GM19025 (cell line): ENCODE results near the gene GUCY1B1.
"Not testable (repeated sequence)": the region's sequence is repeated elsewhere in the genome, so short reads cannot be mapped to it uniquely, and the experiment has no call there.

Experiments used
- ATAC-seq: cut with Tn5 transposase; IDR thresholded peaks from one replicate; pipeline ENCODE4 v1.9.1; 2021; ENCODE audit warnings: mild to moderate bottlenecking, low read depth, moderate library complexity; ENCODE audit not compliant: unreplicated experiment

GUCY1B1 gene

GRCh38 chr4:155795991-155796390, 37.2 kb downstream of the GUCY1B1 start:
- peak; percentile 66 for ATAC-seq

GRCh38 chr4:155797581-155797980, 38.8 kb downstream of the GUCY1B1 start:
- ATAC-seq: not testable (repeated sequence)

GRCh38 chr4:155799116-155799793, 40.4 kb downstream of the GUCY1B1 start:
- no peak for ATAC-seq

- ATAC-seq: no peak
These were observed 40.9 kb downstream of the GUCY1B1 start for GRCh38 chr4:155799794-155800123.

GRCh38 chr4:155800685-155801343, 42.0 kb downstream of the GUCY1B1 start:
- no peak for ATAC-seq

- ATAC-seq: no peak
These were observed 43.6 kb downstream of the GUCY1B1 start for GRCh38 chr4:155802190-155802959.

GRCh38 chr4:155805016-155805415, 46.2 kb downstream of the GUCY1B1 start:
- ATAC-seq: no peak

- ATAC-seq: no peak
These were observed 48.2 kb downstream of the GUCY1B1 start for GRCh38 chr4:155807021-155807420.

- ATAC-seq: peak; percentile 88
These were observed 51.0 kb downstream of the GUCY1B1 start for GRCh38 chr4:155809835-155810234.

- ATAC-seq: no peak
These were observed 52.3 kb downstream of the GUCY1B1 start for GRCh38 chr4:155811083-155811482.

- no peak for ATAC-seq
These were observed 59.8 kb downstream of the GUCY1B1 start for GRCh38 chr4:155818639-155819038.

- no peak for ATAC-seq
These were observed 60.2 kb downstream of the GUCY1B1 start for GRCh38 chr4:155819066-155819465.

GRCh38 chr4:155820887-155821518, 62.2 kb downstream of the GUCY1B1 start:
- no peak for ATAC-seq

- no peak for ATAC-seq
These were observed 63.8 kb downstream of the GUCY1B1 start for GRCh38 chr4:155822572-155822971.

- no peak for ATAC-seq
These were observed 69.8 kb downstream of the GUCY1B1 start for GRCh38 chr4:155828628-155829027.

- ATAC-seq: no peak
These were observed 73.8 kb downstream of the GUCY1B1 start for GRCh38 chr4:155832664-155833063.

- ATAC-seq: peak; percentile 51
These were observed 78.5 kb downstream of the GUCY1B1 start for GRCh38 chr4:155837203-155837796.

GRCh38 chr4:155842080-155842479, 83.3 kb downstream of the GUCY1B1 start:
- no peak for ATAC-seq

- ATAC-seq: no peak
These were observed 88.1 kb downstream of the GUCY1B1 start for GRCh38 chr4:155846929-155847328.

GRCh38 chr4:155849042-155849441, 90.2 kb downstream of the GUCY1B1 start:
- ATAC-seq: no peak

- ATAC-seq: no peak
These were observed 94.4 kb downstream of the GUCY1B1 start for GRCh38 chr4:155853189-155853588.
